Measurements from ENCODE around the gene RALGAPA2. TPM values are rescaled to one million over a fixed set of nuclear protein-coding genes. Genes with fewer than 3 reads are reported as not detected.

The RALGAPA2 gene
- total and polyA plus RNA-seq, 2 of the 13 experiments (the other 11 are each of a cell fraction or from before 2014, with no cell fraction given) = 13.8 to 17.7 TPM

DNA sequence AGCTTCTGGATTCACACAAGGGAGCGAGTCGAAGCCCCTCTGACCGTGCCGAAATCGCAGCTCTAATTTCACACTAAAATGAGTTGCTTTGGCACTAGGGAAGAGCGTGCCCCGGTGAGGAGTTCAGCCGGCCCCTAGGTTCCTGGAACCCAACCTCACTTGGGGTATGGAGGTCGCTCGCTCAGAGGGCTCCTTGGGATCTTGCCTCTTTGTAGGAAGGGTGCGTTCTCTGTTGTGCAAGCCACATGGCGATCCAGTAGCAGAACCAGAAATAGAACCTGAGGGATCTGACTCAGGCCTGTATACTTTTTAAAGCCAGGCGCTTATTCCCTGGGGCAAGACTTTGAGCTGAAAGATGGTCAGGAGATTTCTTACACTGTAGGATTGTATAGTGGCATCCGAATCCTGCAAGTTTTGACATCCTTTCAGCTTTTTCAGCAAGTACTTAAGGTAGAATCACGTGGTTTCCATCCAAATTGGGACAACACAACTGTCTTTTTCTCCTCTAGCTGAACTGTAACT lies 861 bp upstream of the RALGAPA2 start (continued):
- no peak for TF ChIP-seq ZNF773 (CRISPR knock-in tag; IDR thresholded peaks at IDR 0.05; ENCODE audit: borderline replicate concordance)
- TF ChIP-seq, protein P1, sequence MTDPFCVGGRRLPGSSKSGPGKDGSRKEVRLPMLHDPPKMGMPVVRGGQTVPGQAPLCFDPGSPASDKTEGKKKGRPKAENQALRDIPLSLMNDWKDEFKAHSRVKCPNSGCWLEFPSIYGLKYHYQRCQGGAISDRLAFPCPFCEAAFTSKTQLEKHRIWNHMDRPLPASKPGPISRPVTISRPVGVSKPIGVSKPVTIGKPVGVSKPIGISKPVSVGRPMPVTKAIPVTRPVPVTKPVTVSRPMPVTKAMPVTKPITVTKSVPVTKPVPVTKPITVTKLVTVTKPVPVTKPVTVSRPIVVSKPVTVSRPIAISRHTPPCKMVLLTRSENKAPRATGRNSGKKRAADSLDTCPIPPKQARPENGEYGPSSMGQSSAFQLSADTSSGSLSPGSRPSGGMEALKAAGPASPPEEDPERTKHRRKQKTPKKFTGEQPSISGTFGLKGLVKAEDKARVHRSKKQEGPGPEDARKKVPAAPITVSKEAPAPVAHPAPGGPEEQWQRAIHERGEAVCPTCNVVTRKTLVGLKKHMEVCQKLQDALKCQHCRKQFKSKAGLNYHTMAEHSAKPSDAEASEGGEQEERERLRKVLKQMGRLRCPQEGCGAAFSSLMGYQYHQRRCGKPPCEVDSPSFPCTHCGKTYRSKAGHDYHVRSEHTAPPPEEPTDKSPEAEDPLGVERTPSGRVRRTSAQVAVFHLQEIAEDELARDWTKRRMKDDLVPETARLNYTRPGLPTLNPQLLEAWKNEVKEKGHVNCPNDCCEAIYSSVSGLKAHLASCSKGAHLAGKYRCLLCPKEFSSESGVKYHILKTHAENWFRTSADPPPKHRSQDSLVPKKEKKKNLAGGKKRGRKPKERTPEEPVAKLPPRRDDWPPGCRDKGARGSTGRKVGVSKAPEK (CRISPR knock-in tag; IDR thresholded peaks at IDR 0.05; ENCODE audit: borderline replicate concordance) = 0 out of 2 replicates have a peak, but pooled peaks have one; percentile 10
- no peak for TF ChIP-seq ZNF550 (CRISPR knock-in tag; IDR thresholded peaks at IDR 0.05; ENCODE audit: borderline replicate concordance)
- no peak for TF ChIP-seq PAX8 (CRISPR knock-in tag; IDR thresholded peaks at IDR 0.05; ENCODE audit: borderline replicate concordance)
- TF ChIP-seq, protein P2, sequence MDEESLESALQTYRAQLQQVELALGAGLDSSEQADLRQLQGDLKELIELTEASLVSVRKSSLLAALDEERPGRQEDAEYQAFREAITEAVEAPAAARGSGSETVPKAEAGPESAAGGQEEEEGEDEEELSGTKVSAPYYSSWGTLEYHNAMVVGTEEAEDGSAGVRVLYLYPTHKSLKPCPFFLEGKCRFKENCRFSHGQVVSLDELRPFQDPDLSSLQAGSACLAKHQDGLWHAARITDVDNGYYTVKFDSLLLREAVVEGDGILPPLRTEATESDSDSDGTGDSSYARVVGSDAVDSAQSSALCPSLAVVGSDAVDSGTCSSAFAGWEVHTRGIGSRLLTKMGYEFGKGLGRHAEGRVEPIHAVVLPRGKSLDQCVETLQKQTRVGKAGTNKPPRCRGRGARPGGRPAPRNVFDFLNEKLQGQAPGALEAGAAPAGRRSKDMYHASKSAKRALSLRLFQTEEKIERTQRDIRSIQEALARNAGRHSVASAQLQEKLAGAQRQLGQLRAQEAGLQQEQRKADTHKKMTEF (CRISPR knock-in tag; IDR thresholded peaks at IDR 0.05) = no peak
- TF ChIP-seq, protein P3, sequence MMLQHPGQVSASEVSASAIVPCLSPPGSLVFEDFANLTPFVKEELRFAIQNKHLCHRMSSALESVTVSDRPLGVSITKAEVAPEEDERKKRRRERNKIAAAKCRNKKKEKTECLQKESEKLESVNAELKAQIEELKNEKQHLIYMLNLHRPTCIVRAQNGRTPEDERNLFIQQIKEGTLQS (CRISPR knock-in tag; IDR thresholded peaks at IDR 0.05) = no peak
- TF ChIP-seq, protein P4, sequence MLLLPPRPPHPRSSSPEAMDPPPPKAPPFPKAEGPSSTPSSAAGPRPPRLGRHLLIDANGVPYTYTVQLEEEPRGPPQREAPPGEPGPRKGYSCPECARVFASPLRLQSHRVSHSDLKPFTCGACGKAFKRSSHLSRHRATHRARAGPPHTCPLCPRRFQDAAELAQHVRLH (CRISPR knock-in tag; IDR thresholded peaks at IDR 0.05; ENCODE audit: borderline replicate concordance, low read depth) = no peak
- TF ChIP-seq MTF1 (CRISPR knock-in tag; IDR thresholded peaks at IDR 0.05) = 0 out of 2 replicates have a peak, but pooled peaks have one; percentile 47
- TF ChIP-seq ZSCAN30 (CRISPR knock-in tag; IDR thresholded peaks at IDR 0.05) = no peak
- TF ChIP-seq HHEX (CRISPR knock-in tag; IDR thresholded peaks at IDR 0.05) = no peak
- TF ChIP-seq, protein P5, sequence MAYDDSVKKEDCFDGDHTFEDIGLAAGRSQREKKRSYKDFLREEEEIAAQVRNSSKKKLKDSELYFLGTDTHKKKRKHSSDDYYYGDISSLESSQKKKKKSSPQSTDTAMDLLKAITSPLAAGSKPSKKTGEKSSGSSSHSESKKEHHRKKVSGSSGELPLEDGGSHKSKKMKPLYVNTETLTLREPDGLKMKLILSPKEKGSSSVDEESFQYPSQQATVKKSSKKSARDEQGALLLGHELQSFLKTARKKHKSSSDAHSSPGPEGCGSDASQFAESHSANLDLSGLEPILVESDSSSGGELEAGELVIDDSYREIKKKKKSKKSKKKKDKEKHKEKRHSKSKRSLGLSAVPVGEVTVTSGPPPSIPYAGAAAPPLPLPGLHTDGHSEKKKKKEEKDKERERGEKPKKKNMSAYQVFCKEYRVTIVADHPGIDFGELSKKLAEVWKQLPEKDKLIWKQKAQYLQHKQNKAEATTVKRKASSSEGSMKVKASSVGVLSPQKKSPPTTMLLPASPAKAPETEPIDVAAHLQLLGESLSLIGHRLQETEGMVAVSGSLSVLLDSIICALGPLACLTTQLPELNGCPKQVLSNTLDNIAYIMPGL (CRISPR knock-in tag; IDR thresholded peaks at IDR 0.05; ENCODE audit: borderline replicate concordance in 1 of 2, low read depth in 1 of 2) = no peak
- 0 out of 2 replicates have a peak, but pooled peaks have one; percentile 48 for TF ChIP-seq ZNF292 (CRISPR knock-in tag; IDR thresholded peaks at IDR 0.05; ENCODE audit: borderline replicate concordance, low read depth)
- TF ChIP-seq, protein P6, sequence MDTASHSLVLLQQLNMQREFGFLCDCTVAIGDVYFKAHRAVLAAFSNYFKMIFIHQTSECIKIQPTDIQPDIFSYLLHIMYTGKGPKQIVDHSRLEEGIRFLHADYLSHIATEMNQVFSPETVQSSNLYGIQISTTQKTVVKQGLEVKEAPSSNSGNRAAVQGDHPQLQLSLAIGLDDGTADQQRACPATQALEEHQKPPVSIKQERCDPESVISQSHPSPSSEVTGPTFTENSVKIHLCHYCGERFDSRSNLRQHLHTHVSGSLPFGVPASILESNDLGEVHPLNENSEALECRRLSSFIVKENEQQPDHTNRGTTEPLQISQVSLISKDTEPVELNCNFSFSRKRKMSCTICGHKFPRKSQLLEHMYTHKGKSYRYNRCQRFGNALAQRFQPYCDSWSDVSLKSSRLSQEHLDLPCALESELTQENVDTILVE (CRISPR knock-in tag; IDR thresholded peaks at IDR 0.05) = no peak
- TF ChIP-seq FOXK1 (CRISPR knock-in tag; IDR thresholded peaks at IDR 0.05; ENCODE audit: borderline replicate concordance, low read depth) = no peak
- TF ChIP-seq, protein P7, sequence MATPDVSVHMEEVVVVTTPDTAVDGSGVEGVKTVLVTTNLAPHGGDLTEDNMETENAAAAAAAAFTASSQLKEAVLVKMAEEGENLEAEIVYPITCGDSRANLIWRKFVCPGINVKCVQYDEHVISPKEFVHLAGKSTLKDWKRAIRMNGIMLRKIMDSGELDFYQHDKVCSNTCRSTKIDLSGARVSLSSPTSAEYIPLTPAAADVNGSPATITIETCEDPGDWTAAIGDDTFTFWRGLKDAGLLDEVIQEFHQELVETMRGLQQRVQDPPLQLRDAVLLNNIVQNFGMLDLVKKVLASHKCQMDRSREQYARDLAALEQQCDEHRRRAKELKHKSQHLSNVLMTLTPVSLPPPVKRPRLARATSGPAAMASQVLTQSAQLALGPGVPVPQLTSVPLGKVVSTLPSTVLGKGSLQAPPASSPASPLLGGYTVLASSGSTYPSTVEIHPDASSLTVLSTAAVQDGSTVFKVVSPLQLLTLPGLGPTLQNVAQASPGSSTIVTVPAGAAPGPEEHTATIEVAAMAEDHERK (CRISPR knock-in tag; IDR thresholded peaks at IDR 0.05; ENCODE audit: low read depth) = no peak
- no peak; the same call in 1 of the 2 replicates for TF ChIP-seq KDM1A (CRISPR knock-in tag; IDR thresholded peaks at IDR 0.05)
- no peak for TF ChIP-seq HDAC2 (CRISPR knock-in tag; IDR thresholded peaks at IDR 0.05)

All from HepG2 (cell line).